HG02588 (cell line): Measurements from ENCODE around the gene SPON1.

ENCODE experiments used
- ATAC-seq: cut with Tn5 transposase; IDR thresholded peaks from one replicate; pipeline ENCODE4 v1.9.1; 2021; ENCODE audit warnings: mild to moderate bottlenecking, moderate library complexity; ENCODE audit not compliant: unreplicated experiment

Gene SPON1

DNA sequence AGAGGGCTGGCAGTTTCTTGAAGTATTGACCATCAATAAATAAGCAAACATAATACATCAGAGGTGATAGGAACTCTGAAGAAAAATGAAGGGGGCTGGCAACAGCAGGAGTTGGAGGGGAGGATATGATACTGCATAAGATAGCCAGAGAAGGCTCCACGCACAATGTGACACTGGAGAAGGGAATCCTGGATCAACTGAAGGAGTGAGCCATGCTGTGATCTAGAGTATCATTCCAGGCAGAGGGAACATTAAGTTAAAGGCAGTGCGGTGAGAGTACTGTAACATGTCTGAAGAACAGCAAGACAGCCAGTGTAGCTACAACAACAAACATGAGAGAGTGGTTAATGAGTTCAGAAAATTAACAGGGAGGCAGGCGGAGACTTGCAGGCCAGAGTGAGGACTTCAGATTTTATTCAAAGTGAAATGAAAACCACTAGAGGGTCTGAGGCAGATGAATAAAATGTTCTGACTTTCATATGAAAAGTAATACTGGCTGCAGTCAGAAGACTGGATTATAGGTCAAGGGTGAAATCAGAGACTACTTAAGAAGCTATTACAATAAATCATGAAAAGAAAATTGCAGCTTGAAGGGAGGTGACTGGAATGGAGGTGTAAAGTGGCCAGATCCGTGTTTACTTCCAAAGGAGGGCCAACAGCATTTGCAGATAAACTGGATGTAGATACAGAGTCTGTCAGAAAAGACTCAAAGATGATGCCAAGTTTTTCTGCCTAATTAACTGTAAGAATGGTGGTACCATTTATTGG, 347.1 kb downstream of the SPON1 start:
- ATAC-seq: no peak

DNA sequence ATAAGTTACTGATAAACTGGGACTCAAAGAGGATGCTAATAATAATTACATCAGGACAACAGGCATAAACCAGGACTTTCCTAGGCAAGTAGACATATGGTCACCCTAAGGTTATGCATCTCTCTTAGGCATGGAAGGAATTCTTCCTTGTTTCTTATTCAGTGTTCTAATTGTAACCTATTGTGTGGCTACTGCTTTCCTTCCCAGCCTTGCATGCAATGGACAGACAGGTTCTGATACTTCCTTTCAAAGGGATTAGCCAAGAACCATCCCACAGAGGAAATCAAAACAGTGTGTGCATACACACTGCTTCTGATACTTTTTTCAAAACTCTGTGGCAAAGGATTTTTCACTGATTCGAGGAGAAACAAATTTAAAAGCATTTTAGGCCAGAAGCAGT, 348.2 kb downstream of the SPON1 start:
- no peak for ATAC-seq

DNA sequence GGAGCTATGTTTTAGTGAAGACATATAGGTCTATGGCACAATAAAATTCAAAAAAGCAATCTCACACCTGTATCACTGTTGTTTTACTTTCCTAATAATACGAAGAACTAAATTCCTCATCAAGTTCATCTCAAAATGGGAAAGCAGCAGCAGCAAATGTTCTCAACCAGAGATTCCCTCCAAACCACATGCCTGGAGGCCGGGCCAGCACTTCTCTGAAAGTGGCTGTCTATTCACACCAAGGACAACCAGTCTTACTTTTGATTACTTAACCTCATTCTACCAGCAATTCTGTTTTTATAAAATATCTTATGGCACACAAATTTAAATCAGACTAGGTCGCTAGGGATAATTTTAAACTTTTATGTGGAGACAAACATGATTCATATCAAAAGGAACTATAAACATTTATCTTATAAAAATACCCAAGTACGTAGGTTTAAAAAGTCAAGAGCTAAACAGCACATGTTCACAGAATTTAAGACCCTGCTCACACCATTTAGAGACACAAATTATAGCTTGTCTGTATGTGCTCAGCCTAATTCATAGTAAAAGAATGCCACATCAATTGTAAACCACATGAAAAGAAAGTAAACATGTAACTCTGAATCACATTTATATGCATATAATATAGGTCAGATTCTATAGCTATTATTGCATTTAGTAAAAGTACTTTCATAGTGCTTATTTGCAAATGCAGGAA, 350.4 kb downstream of the SPON1 start:
- ATAC-seq: no peak

DNA sequence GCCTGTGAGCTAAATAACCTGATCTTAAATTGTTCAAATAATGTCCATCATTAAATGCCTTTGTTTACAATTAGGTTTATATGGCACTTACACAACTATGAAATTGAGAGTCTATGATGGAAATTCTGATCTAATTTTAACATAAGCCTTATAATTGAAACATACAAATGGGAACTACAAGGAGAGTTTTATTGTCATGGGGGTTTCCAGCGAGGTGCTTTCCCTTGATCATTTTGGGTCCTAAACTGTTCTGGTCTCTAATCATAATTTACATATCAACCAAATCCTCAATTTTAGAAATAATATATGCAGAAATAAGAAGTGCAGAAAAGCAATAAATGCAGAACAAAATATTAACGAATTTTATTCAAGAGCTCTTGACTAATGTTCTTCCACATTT, 351.6 kb downstream of the SPON1 start:
- ATAC-seq: no peak

DNA sequence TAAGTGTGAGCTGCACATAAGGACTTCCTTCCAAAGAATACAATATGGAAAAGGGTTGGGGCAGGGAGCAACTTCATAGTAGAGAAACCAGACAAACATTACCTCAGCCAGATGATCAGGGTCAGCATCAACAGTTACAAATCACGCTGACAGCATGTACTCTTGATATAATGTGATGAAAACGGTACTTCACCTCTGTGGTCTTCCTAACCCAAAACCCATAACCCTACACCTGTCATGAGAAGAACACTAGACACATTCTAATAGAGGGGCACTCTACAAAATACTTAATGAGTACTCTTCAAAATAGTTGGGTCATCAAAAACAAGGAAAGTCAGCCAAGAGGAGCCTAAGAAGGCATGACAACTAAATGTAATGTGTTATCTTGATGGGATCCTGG, 352.6 kb downstream of the SPON1 start:
- ATAC-seq: no peak
